GM23338 (cell line): Measurements from ENCODE around the gene DNAJB8. TPM values are rescaled to one million over a fixed set of nuclear protein-coding genes. Genes with fewer than 3 reads are reported as not detected.
A peak's percentile ranks its signal among the peaks of the same experiment; 100 is the strongest.

Experiments
- ATAC-seq: fragments of 200-7000 bp; cut with Tn5 transposase; 3 replicates; pipeline ENCODE4 v1.9.1; 2020
- DNase-seq: peaks from one replicate; pipeline ENCODE4 v3.0.0-alpha.2; 2015; ENCODE audit warnings: low spot score
- H2AFZ ChIP-seq: fragments of 200-600 bp; sonication (generic); 2 replicates; pipeline ENCODE4 v1.8.0; 2016; ENCODE audit warnings: antibody characterized with exemption, mild to moderate bottlenecking, moderate library complexity
- H3F3A ChIP-seq: fragments of 200-600 bp; sonication (generic); replicated peaks from 2 replicates; pipeline ENCODE4 v1.8.0; 2017; ENCODE audit warnings: antibody characterized with exemption, mixed run types, low read depth
- H3K27ac ChIP-seq: fragments of 200-600 bp; sonication (generic); 2 replicates; pipeline ENCODE4 v1.6.1; 2016; ENCODE audit warnings: low read depth
- H3K27me3 ChIP-seq: fragments of 200-600 bp; sonication (generic); 2 replicates; pipeline ENCODE4 v1.8.0; 2016; ENCODE audit warnings: mild to moderate bottlenecking, mixed run types, moderate library complexity; ENCODE audit not compliant: insufficient read depth
- H3K36me3 ChIP-seq: fragments of 200-600 bp; sonication (generic); 2 replicates; pipeline ENCODE4 v1.8.0; 2016; ENCODE audit warnings: mild to moderate bottlenecking; ENCODE audit not compliant: insufficient read depth
- H3K4me1 ChIP-seq: fragments of 200-600 bp; sonication (generic); 2 replicates; pipeline ENCODE4 v1.8.0; 2016; ENCODE audit warnings: mild to moderate bottlenecking, moderate library complexity; ENCODE audit not compliant: insufficient read depth
- H3K4me2 ChIP-seq: fragments of 200-600 bp; sonication (generic); 2 replicates; pipeline ENCODE4 v1.7.1; 2017; ENCODE audit warnings: mixed run types
- H3K4me3 ChIP-seq: fragments of 200-600 bp; sonication (generic); 2 replicates; pipeline ENCODE4 v1.6.1; 2016; ENCODE audit warnings: mixed run types
- H3K79me2 ChIP-seq: fragments of 200-600 bp; sonication (generic); replicated peaks from 2 replicates; pipeline ENCODE4 v1.8.0; 2017; ENCODE audit warnings: mild to moderate bottlenecking; ENCODE audit not compliant: insufficient read depth
- H3K9me2 ChIP-seq: fragments of 200-600 bp; sonication (generic); 2 replicates; pipeline ENCODE4 v1.8.0; 2017; ENCODE audit not compliant: insufficient read depth
- H4K20me1 ChIP-seq: fragments of 200-600 bp; sonication (generic); replicated peaks from 2 replicates; pipeline ENCODE4 v1.8.0; 2017; ENCODE audit warnings: mild to moderate bottlenecking; ENCODE audit not compliant: insufficient read depth
- H3K27ac Mint-ChIP-seq: 2 replicates; pipeline ENCODE4 v1.8.0; 2020; ENCODE audit warnings: inconsistent platforms, mild to moderate bottlenecking, moderate library complexity, mixed read lengths
- H3K27me3 Mint-ChIP-seq: 3 replicates; pipeline ENCODE4 v1.8.0; 2022; ENCODE audit warnings: low read depth, mild to moderate bottlenecking, moderate library complexity, mixed read lengths, inconsistent platforms; ENCODE audit not compliant: insufficient read depth, poor library complexity
- H3K36me3 Mint-ChIP-seq: 3 replicates; pipeline ENCODE4 v1.8.0; 2021; ENCODE audit warnings: low read depth, mild to moderate bottlenecking, inconsistent platforms, moderate library complexity, mixed read lengths
- H3K4me1 Mint-ChIP-seq: 3 replicates; pipeline ENCODE4 v1.8.0; 2020; ENCODE audit warnings: mild to moderate bottlenecking, inconsistent platforms, mixed read lengths
- H3K4me3 Mint-ChIP-seq: 3 replicates; pipeline ENCODE4 v1.8.0; 2021; ENCODE audit warnings: moderate library complexity, mild to moderate bottlenecking, inconsistent platforms, mixed read lengths
- H3K9me3 Mint-ChIP-seq: 3 replicates; pipeline ENCODE4 v1.8.0; 2020; ENCODE audit warnings: moderate library complexity, mild to moderate bottlenecking, inconsistent platforms, mixed read lengths
- CREB1 ChIP-seq: fragments of 250-450 bp; sonication (Bioruptor Pico); IDR thresholded peaks from 2 replicates; pipeline ENCODE4 v1.5.0; 2020; ENCODE audit warnings: low read depth, mild to moderate bottlenecking, moderate library complexity
- CTCF ChIP-seq, 2 experiments: fragments of 200-600 bp in 1 of 2; sonication (generic) in 1 of 2; conservative IDR thresholded peaks; 2 replicates each; pipeline versions ENCODE4 v1.5.1 to v1.6.1; 2016 to 2017; ENCODE audit warnings: antibody characterized with exemption in 2 of 2, low read depth in 2 of 2, mild to moderate bottlenecking in 2 of 2, moderate library complexity in 1 of 2
- ETS1 ChIP-seq: IDR thresholded peaks from 2 replicates; pipeline ENCODE4 v1.6.1; 2016; ENCODE audit warnings: antibody characterized with exemption
- EZH2 ChIP-seq: fragments of 200-600 bp; sonication (generic); IDR thresholded peaks from one replicate; pipeline ENCODE4 v1.8.0; 2017; ENCODE audit warnings: antibody characterized with exemption, mild to moderate bottlenecking, low read depth; ENCODE audit not compliant: unreplicated experiment
- EZH2phosphoT487 ChIP-seq: fragments of 200-600 bp; sonication (generic); IDR thresholded peaks from one replicate; pipeline ENCODE4 v1.8.1; 2018; ENCODE audit warnings: antibody characterized with exemption; ENCODE audit not compliant: unreplicated experiment
- JUNB ChIP-seq: IDR thresholded peaks from one replicate; pipeline ENCODE4 v1.6.1; 2016; ENCODE audit warnings: antibody characterized with exemption; ENCODE audit not compliant: unreplicated experiment
- NANOG ChIP-seq: IDR thresholded peaks from 2 replicates; pipeline ENCODE4 v1.6.1; 2016; ENCODE audit warnings: antibody characterized with exemption, borderline replicate concordance
- POLR2AphosphoS5 ChIP-seq: IDR thresholded peaks from 2 replicates; pipeline ENCODE4 v1.6.1; 2016; ENCODE audit warnings: antibody characterized with exemption, low read depth
- REST ChIP-seq: IDR thresholded peaks from one replicate; pipeline ENCODE4 v1.6.1; 2018; ENCODE audit warnings: antibody characterized with exemption; ENCODE audit not compliant: unreplicated experiment
- STAT1 ChIP-seq: IDR thresholded peaks from one replicate; pipeline ENCODE4 v1.6.1; 2016; ENCODE audit warnings: antibody characterized with exemption; ENCODE audit not compliant: unreplicated experiment
- ZNF114 ChIP-seq: fragments of 250-450 bp; sonication (Bioruptor Pico); IDR thresholded peaks from 2 replicates; pipeline ENCODE4 v1.5.0; 2020; ENCODE audit warnings: mild to moderate bottlenecking, moderate library complexity
- ZNF331 ChIP-seq: fragments of 250-450 bp; sonication (Bioruptor Pico); IDR thresholded peaks from 2 replicates; pipeline ENCODE4 v1.5.0; 2020; ENCODE audit warnings: low read depth, mild to moderate bottlenecking, moderate library complexity
- ZNF462 ChIP-seq: fragments of 250-450 bp; sonication (Bioruptor Pico); IDR thresholded peaks from 2 replicates; pipeline ENCODE4 v1.5.0; 2020; ENCODE audit warnings: mild to moderate bottlenecking, moderate library complexity
- polyA plus RNA-seq: library from polyadenylated mRNA; unstranded; fragments of >200 nt; fragmentation: Nextera tagmentation; extraction: Ambion mirVana; gene quantifications from 2 replicates; pipeline ENCODE4 v1.2.1, GENCODE V29; 2016
- total RNA-seq: library from RNA; depleted of rRNA; stranded (reverse); fragments of >200 nt; shearing (Covaris generic); gene quantifications from 2 replicates; pipeline ENCODE4 v1.2.3, GENCODE V29; 2014

The DNAJB8 gene
- total and polyA plus RNA-seq, 2 experiments from 2014 or later, result not detected

- H3K9me2 ChIP-seq, result no peaks in the 10 kb centered on the region
- H3K4me1 ChIP-seq, result peaks cover 20% of the 10 kb centered on the region
- peaks cover 22% of the 10 kb centered on the region for H3K4me1 Mint-ChIP-seq
- H3K27ac ChIP-seq, result no peak overlapping the region
- H3K4me3 ChIP-seq, result no peak overlapping the region
- no peak overlapping the region for H3K4me2 ChIP-seq
- 0 out of 2 replicates have a peak, but pooled peaks cover 3% of the 10 kb centered on the region for H4K20me1 ChIP-seq
- no peak overlapping the region for H3K4me3 Mint-ChIP-seq
- no peaks in the 10 kb centered on the region for H3K36me3 ChIP-seq
- H3K36me3 Mint-ChIP-seq, result no peaks in the 10 kb centered on the region
- H3K27ac Mint-ChIP-seq, result no peak overlapping the region
- no peaks in the 10 kb centered on the region; the same call in 2 of the 3 replicates for H3K9me3 Mint-ChIP-seq
- 0 out of 2 replicates have a peak, but pooled peaks cover 7% of the 10 kb centered on the region for H3F3A ChIP-seq
- H3K27me3 Mint-ChIP-seq, result peaks cover 59% of the 10 kb centered on the region
- ATAC-seq (peak; percentile 11; the same call in 1 of the 3 replicates), DNase-seq (no peak)
- TF ChIP-seq EZH2 (no peak), ZNF462 (CRISPR knock-in tag) (no peak), REST (no peak), ZNF331 (CRISPR knock-in tag) (no peak), CTCF (conservative IDR thresholded peaks at IDR 0.05; ENCODE audit: low read depth in 2 of 2) (no peak), CREB1 (CRISPR knock-in tag) (no peak), NANOG (no peak), ZNF114 (CRISPR knock-in tag) (no peak), POLR2AphosphoS5 (no peak), ETS1 (no peak), STAT1 (no peak), EZH2phosphoT487 (no peak), JUNB (no peak)
- no peak overlapping the region for H2AFZ ChIP-seq
- peaks cover 65% of the 10 kb centered on the region for H3K27me3 ChIP-seq
- H3K79me2 ChIP-seq, result no peaks in the 10 kb centered on the region
Measured at GRCh38 chr3:128472449-128473179, 5.9 kb upstream of the DNAJB8 start.
